ENCODE results near the gene EPSTI1.

Gene EPSTI1

DNA sequence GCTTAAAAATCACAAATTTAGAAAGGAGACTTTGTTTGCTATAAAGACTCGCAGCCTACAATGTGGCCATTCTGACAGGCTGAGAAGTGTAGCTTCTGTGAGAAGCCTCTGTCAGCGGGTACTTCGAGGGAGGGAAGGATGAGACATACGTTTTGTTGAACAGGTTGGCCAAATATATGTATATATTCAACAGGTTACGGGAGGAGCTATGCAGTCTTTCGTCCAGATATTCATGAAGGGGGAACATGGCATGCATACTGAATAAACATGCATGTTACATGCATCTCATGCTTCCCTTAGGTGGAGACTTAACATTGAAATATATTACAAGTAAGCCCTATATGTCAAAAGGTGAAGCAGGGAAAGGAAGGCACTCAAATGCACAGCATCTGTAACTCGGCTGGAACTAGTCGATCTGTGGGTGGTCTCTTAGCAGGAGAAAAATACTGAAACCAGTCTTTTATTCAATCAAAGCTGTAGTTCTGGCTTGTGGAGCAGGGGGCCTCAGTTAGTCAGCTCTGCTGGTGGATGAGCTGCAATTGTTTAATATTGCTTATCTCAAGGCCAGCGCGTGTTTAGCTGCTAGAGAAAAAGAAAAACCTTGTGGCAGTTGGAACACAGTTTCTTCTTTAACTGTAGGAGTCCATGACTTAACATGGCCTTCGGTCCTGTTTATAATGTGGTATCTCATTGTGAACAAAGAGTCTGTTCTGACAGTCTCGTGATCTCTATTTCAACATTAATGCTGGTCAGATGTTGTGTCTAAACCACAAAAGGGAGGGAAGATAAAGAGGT lies 116.4 kb downstream of the EPSTI1 start:
- no peak for DNase-seq
- Histone ChIP-seq H3K4me3 (ENCODE audit: low read depth, low read length) (no peak overlapping the region), H3K27ac (no peak overlapping the region)

DNA sequence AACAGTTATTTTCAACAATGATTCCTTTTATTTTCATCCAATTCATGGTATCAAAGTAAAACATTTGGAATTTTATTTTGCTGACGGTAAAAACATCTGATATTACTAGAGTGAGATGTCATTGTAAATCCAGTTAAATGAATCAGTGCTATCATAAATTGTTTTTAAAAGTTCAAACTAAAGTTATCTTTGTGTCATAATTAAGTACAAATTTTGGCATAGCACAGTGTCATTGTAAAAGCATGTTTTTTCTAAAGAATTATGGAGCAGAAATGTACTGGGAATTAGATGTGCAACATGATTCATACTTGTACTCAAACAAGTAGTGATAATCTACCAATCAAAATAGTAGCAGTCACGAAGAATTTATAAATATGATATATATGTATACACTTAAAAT lies 117.8 kb downstream of the EPSTI1 start:
- no peaks in the 10 kb centered on the region for H3K36me3 ChIP-seq
- H3K4me3 ChIP-seq (ENCODE audit: low read depth, low read length), result no peak overlapping the region
- no peaks in the 10 kb centered on the region for H3K9me3 ChIP-seq (ENCODE audit: severe bottlenecking)
- no peak for DNase-seq
- H3K27me3 ChIP-seq (ENCODE audit: insufficient read depth, low read depth, severe bottlenecking), result no peaks in the 10 kb centered on the region
- TF ChIP-seq, protein P1, sequence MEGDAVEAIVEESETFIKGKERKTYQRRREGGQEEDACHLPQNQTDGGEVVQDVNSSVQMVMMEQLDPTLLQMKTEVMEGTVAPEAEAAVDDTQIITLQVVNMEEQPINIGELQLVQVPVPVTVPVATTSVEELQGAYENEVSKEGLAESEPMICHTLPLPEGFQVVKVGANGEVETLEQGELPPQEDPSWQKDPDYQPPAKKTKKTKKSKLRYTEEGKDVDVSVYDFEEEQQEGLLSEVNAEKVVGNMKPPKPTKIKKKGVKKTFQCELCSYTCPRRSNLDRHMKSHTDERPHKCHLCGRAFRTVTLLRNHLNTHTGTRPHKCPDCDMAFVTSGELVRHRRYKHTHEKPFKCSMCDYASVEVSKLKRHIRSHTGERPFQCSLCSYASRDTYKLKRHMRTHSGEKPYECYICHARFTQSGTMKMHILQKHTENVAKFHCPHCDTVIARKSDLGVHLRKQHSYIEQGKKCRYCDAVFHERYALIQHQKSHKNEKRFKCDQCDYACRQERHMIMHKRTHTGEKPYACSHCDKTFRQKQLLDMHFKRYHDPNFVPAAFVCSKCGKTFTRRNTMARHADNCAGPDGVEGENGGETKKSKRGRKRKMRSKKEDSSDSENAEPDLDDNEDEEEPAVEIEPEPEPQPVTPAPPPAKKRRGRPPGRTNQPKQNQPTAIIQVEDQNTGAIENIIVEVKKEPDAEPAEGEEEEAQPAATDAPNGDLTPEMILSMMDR (IDR thresholded peaks at IDR 0.05; ENCODE audit: low read depth, low read length), result no peak
- no peak overlapping the region for H3K27ac ChIP-seq

More for the DNA sequence above, 116.4 kb downstream of the EPSTI1 start:
- no peaks in the 10 kb centered on the region for H3K9me3 ChIP-seq (ENCODE audit: severe bottlenecking)
- no peaks in the 10 kb centered on the region for H3K36me3 ChIP-seq
- H3K27me3 ChIP-seq (ENCODE audit: insufficient read depth, low read depth, severe bottlenecking), result no peaks in the 10 kb centered on the region
- TF ChIP-seq, protein P1 (IDR thresholded peaks at IDR 0.05; ENCODE audit: low read depth, low read length), result no peak

DNA sequence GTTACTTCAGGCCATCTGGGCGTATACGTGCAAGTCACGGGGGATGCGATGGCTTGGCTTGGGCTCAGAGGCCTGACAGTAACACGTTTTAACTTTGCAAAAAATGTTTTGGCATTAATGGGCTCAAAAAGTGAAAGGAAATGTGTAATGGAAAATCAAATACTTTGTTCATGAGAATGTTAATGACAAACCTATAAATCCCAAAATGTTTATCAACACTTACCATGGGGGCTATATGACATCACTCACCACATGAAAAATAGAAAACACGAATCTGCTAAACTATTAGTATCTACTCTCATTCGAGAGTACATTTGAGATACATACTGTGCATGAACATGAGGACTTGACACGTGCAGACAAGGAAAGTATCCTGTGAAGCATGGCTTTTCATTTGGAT lies 119.0 kb downstream of the EPSTI1 start:
- TF ChIP-seq, protein P1 (IDR thresholded peaks at IDR 0.05; ENCODE audit: low read depth, low read length), result no peak
- no peaks in the 10 kb centered on the region for H3K27me3 ChIP-seq (ENCODE audit: insufficient read depth, low read depth, severe bottlenecking)
- DNase-seq, result no peak
- no peak overlapping the region for H3K27ac ChIP-seq
- no peaks in the 10 kb centered on the region for H3K9me3 ChIP-seq (ENCODE audit: severe bottlenecking)
- no peak overlapping the region for H3K4me3 ChIP-seq (ENCODE audit: low read depth, low read length)
- H3K36me3 ChIP-seq, result no peaks in the 10 kb centered on the region

DNA sequence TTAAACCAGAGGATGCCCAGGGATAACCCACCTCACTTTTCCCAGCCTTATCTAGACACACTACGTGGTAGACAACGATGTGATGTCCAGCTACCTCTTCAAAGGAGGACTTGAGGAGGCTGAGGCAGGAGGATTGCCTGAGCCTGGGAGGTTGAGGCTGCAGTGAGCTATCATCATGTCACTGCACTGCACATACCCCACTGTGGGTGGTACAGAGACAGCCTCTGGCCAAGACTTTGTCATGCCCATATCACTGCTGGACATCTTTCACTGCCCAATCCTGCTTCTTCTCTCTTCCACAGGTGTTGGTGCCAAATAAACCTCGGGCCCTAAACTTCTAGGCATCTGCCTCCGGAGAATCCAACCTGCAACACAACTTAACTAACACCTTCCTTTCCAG lies 124.8 kb downstream of the EPSTI1 start:
- TF ChIP-seq, protein P1 (IDR thresholded peaks at IDR 0.05; ENCODE audit: low read depth, low read length), result no peak
- Histone ChIP-seq H3K27me3 (ENCODE audit: insufficient read depth, low read depth, severe bottlenecking) (no peaks in the 10 kb centered on the region), H3K4me3 (ENCODE audit: low read depth, low read length) (no peak overlapping the region), H3K9me3 (ENCODE audit: severe bottlenecking) (no peaks in the 10 kb centered on the region), H3K27ac (no peak overlapping the region), H3K36me3 (no peaks in the 10 kb centered on the region)
- no peak for DNase-seq

DNA sequence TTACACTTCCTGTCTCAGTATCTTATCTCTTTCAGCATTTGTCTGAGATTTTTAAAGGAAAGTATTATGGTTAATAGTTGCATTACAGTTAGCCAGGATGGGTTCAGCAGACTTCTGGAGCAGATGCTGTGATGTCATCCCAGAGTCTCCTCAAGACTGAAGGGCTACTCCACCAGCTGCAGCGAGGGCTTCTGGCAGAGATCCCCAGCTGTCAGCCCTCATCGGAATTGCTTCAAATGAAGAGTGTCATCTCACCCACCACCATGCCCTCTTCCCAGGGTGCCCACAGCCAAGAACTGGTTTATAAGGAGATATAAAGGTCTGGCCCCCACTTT lies 126.3 kb downstream of the EPSTI1 start:
- H3K36me3 ChIP-seq, result no peaks in the 10 kb centered on the region
- no peak overlapping the region for H3K27ac ChIP-seq
- no peak overlapping the region for H3K4me3 ChIP-seq (ENCODE audit: low read depth, low read length)
- TF ChIP-seq, protein P1 (IDR thresholded peaks at IDR 0.05; ENCODE audit: low read depth, low read length), result no peak
- no peak for DNase-seq
- H3K27me3 ChIP-seq (ENCODE audit: insufficient read depth, low read depth, severe bottlenecking), result no peaks in the 10 kb centered on the region
- H3K9me3 ChIP-seq (ENCODE audit: severe bottlenecking), result no peaks in the 10 kb centered on the region
